ENCODE measurements around the gene MAP2K5. TPM values are rescaled to one million over a fixed set of nuclear protein-coding genes. Genes with fewer than 3 reads are reported as not detected.

The MAP2K5 gene
- polyA plus RNA-seq, 2 of the 4 experiments (the other 2 are of a cell fraction), result 7.8 to 11.0 TPM

GRCh38 chr15:67829647-67830504 is 287.4 kb downstream of the MAP2K5 start:
- CTCF ChIA-PET, result interaction anchor here (1.4 to 4.6 kb wide), 2 partner anchors 328 to 371 kb away, joined by 3 to 41 read pairs; no protein-coding TSS in a partner anchor
- Histone ChIP-seq H3K9me3 (no peaks in the 10 kb centered on the region), H3K4me2 (no peak overlapping the region), H3K27ac (no peak overlapping the region), H3K4me3 (no peak overlapping the region), H3K4me1 (peaks cover 18% of the 10 kb centered on the region; the same call in 2 of the 3 replicates)
- no peak for TF ChIP-seq EHMT2 (IDR thresholded peaks at IDR 0.05; ENCODE audit: low read depth)
- TF ChIP-seq SMC3 (IDR thresholded peaks at IDR 0.05), result no peak
- no peak for TF ChIP-seq ZNF302 (CRISPR knock-in tag; IDR thresholded peaks at IDR 0.05)
- no peak for TF ChIP-seq CBX8 (IDR thresholded peaks at IDR 0.05)
- no peak for TF ChIP-seq MAZ (IDR thresholded peaks at IDR 0.05; ENCODE audit: borderline replicate concordance, low read depth, low read length)
- no peak for TF ChIP-seq REST (IDR thresholded peaks at IDR 0.05)
- TF ChIP-seq RNF2 (IDR thresholded peaks at IDR 0.05; ENCODE audit: borderline replicate concordance, low read depth), result no peak
- no peak for TF ChIP-seq NPAS2 (CRISPR knock-in tag; IDR thresholded peaks at IDR 0.05; ENCODE audit: borderline replicate concordance)
- no peak for TF ChIP-seq MAFK (IDR thresholded peaks at IDR 0.05; ENCODE audit: partially characterized antibody)
- no peak for TF ChIP-seq GATA3 (IDR thresholded peaks at IDR 0.05; ENCODE audit: borderline replicate concordance)
- TF ChIP-seq PHF8 (IDR thresholded peaks at IDR 0.05; ENCODE audit: borderline replicate concordance, low read depth), result no peak
- TF ChIP-seq FOXS1 (CRISPR knock-in tag; IDR thresholded peaks at IDR 0.05), result no peak
- no peak for TF ChIP-seq E2F6 (IDR thresholded peaks at IDR 0.05; ENCODE audit: borderline replicate concordance, low read depth)
- no peak for TF ChIP-seq TP53 (CRISPR knock-in tag; IDR thresholded peaks at IDR 0.05)
- TF ChIP-seq HDAC2 (IDR thresholded peaks at IDR 0.05), result no peak
- TF ChIP-seq POLR2A (IDR thresholded peaks at IDR 0.05; ENCODE audit: low read length), result no peak
- TF ChIP-seq NR3C1 (IDR thresholded peaks at IDR 0.05), result no peak
- no peak for TF ChIP-seq RARB (CRISPR knock-in tag; IDR thresholded peaks at IDR 0.05)
- no peak for TF ChIP-seq CBX2 (IDR thresholded peaks at IDR 0.05; ENCODE audit: borderline replicate concordance, low read depth)
- no peak for TF ChIP-seq MYC (IDR thresholded peaks at IDR 0.05; ENCODE audit: borderline replicate concordance, low read length)
- WGBS (ENCODE audit: missing lambda C conversion rate), result 91% methylated on average over 65 of the region's 68 CpGs
- DNase-seq (ENCODE audit: low read depth in 1 of 2, low spot score in 1 of 2), result no peak
- FAIRE-seq, result no peak
- ATAC-seq, result no peak
- POLR2A ChIA-PET, result no interaction called here

- H3K4me2 ChIP-seq, result no peak overlapping the region
- TF ChIP-seq CEBPB (IDR thresholded peaks at IDR 0.05), result no peak
- no peak for TF ChIP-seq RFX5 (IDR thresholded peaks at IDR 0.05)
- no peak for TF ChIP-seq TFCP2L1 (CRISPR knock-in tag; IDR thresholded peaks at IDR 0.05)
- no peak for TF ChIP-seq SREBF2 (IDR thresholded peaks at IDR 0.05)
- no peak for TF ChIP-seq HOXA7 (CRISPR knock-in tag; IDR thresholded peaks at IDR 0.05)
- no peak for TF ChIP-seq HDAC2 (IDR thresholded peaks at IDR 0.05)
- TF ChIP-seq FOXS1 (CRISPR knock-in tag; IDR thresholded peaks at IDR 0.05), result no peak
- TF ChIP-seq MAFK (IDR thresholded peaks at IDR 0.05; ENCODE audit: partially characterized antibody), result no peak
- TF ChIP-seq KDM5A (IDR thresholded peaks at IDR 0.05), result no peak
- no peak for TF ChIP-seq FOSL2 (IDR thresholded peaks at IDR 0.05)
- no peak for TF ChIP-seq FOSL2 (CRISPR knock-in tag; IDR thresholded peaks at IDR 0.05)
- TF ChIP-seq ZSCAN20 (CRISPR knock-in tag; IDR thresholded peaks at IDR 0.05), result no peak
- no peak for TF ChIP-seq NR3C1 (IDR thresholded peaks at IDR 0.05)
- no peak for TF ChIP-seq BHLHE40 (IDR thresholded peaks at IDR 0.05; ENCODE audit: low read depth, low read length)
- no peak for TF ChIP-seq JUNB (IDR thresholded peaks at IDR 0.05)
- no peak for TF ChIP-seq ZC3H11A (IDR thresholded peaks at IDR 0.05)
- no peak for TF ChIP-seq HOXB5 (CRISPR knock-in tag; IDR thresholded peaks at IDR 0.05)
- TF ChIP-seq MYC (IDR thresholded peaks at IDR 0.05; ENCODE audit: borderline replicate concordance, low read length), result no peak
- H3K4me3 ChIP-seq, result no peak overlapping the region
- peaks cover 11% of the 10 kb centered on the region; the same call in 2 of the 3 replicates for H3K4me1 ChIP-seq
- no peak overlapping the region for H3K27ac ChIP-seq
- no peaks in the 10 kb centered on the region for H3K9me3 ChIP-seq
- no peak for DNase-seq (ENCODE audit: low read depth in 1 of 2, low spot score in 1 of 2)
- ChIA-PET POLR2A (no interaction called here), CTCF (interaction anchor here (0.7 to 4.6 kb wide), 11 partner anchors 11 to 928 kb away, joined by 3 to 41 read pairs (median 4); no protein-coding TSS in a partner anchor)
- ATAC-seq, result no peak
- FAIRE-seq, result no peak
Observed at GRCh38 chr15:67831363-67831762, 288.9 kb downstream of the MAP2K5 start.
